DND-41 (cell line): Measurements from ENCODE around the gene ZNF3.

Experiments used
- ATAC-seq: fragments of 200-7000 bp; cut with Tn5 transposase; 3 replicates; pipeline ENCODE4 v1.9.1; 2021; ENCODE audit warnings: low read depth; ENCODE audit not compliant: insufficient read depth
- DNase-seq: peaks from one replicate; pipeline ENCODE4 v3.0.0-alpha.2; 2020
- H2AFZ ChIP-seq: 2 replicates; pipeline ENCODE4 v1.6.0; 2012; ENCODE audit warnings: low read depth, low read length
- H3K27ac ChIP-seq: 2 replicates; pipeline ENCODE4 v1.5.1; 2012; ENCODE audit warnings: low read length, inconsistent platforms
- H3K27me3 ChIP-seq: fragments of 200-600 bp; sonication (generic); 2 replicates; pipeline ENCODE4 v1.6.0; 2012; ENCODE audit warnings: low read length, mild to moderate bottlenecking, inconsistent platforms; ENCODE audit not compliant: insufficient read depth, poor library complexity
- H3K36me3 ChIP-seq: 2 replicates; pipeline ENCODE4 v1.5.1; 2012; ENCODE audit warnings: low read length, inconsistent platforms; ENCODE audit not compliant: insufficient read depth
- H3K4me1 ChIP-seq: 2 replicates; pipeline ENCODE4 v1.5.1; 2012; ENCODE audit warnings: mild to moderate bottlenecking, low read length; ENCODE audit not compliant: insufficient read depth
- H3K4me2 ChIP-seq: 2 replicates; pipeline ENCODE4 v1.6.0; 2012; ENCODE audit warnings: mild to moderate bottlenecking, moderate library complexity, low read length, inconsistent platforms; ENCODE audit not compliant: insufficient read depth
- H3K4me3 ChIP-seq, 2 experiments: fragments of 200-600 bp in 1 of 2; shearing (Covaris generic) in 1 of 2; 2 replicates each; pipeline ENCODE4 v1.5.1; 2012 to 2016; ENCODE audit warnings: inconsistent platforms in 2 of 2, low read length in 2 of 2, mild to moderate bottlenecking in 2 of 2, low read depth in 1 of 2, moderate library complexity in 1 of 2
- H3K79me2 ChIP-seq: 2 replicates; pipeline ENCODE4 v1.6.0; 2012; ENCODE audit warnings: low read length, inconsistent platforms; ENCODE audit not compliant: insufficient read depth
- H3K9ac ChIP-seq: 2 replicates; pipeline ENCODE4 v1.6.0; 2012; ENCODE audit warnings: low read depth, mild to moderate bottlenecking, inconsistent platforms, low read length, moderate library complexity
- H3K9me3 ChIP-seq: 2 replicates; pipeline ENCODE4 v1.5.1; 2012; ENCODE audit warnings: low read length, moderate library complexity, mild to moderate bottlenecking, inconsistent platforms; ENCODE audit not compliant: insufficient read depth, severe bottlenecking
- H4K20me1 ChIP-seq: 2 replicates; pipeline ENCODE4 v1.6.0; 2012; ENCODE audit warnings: low read length; ENCODE audit not compliant: insufficient read depth
- CTCF ChIP-seq: IDR thresholded peaks from 2 replicates; pipeline ENCODE4 v1.5.1; 2012; ENCODE audit warnings: borderline replicate concordance, low read length, moderate library complexity, mild to moderate bottlenecking; ENCODE audit not compliant: poor library complexity, severe bottlenecking; ENCODE audit errors: extremely low read depth
- EZH2 ChIP-seq: IDR thresholded peaks from 3 replicates; pipeline ENCODE4 v1.6.1; 2012; ENCODE audit warnings: borderline replicate concordance, low read depth, mild to moderate bottlenecking, moderate library complexity, low read length, inconsistent platforms; ENCODE audit not compliant: severe bottlenecking

ZNF3 gene

GRCh38 chr7:100066953-100067352 lies 14.6 kb downstream of the ZNF3 start:
- Histone ChIP-seq H3K4me3 (no peak overlapping the region), H3K9me3 (peaks cover 14% of the 10 kb centered on the region), H3K79me2 (no peaks in the 10 kb centered on the region), H3K36me3 (peaks cover 65% of the 10 kb centered on the region), H3K9ac (no peak overlapping the region), H3K27me3 (no peaks in the 10 kb centered on the region), H2AFZ (no peak overlapping the region), H3K4me2 (no peak overlapping the region), H4K20me1 (no peaks in the 10 kb centered on the region), H3K4me1 (no peaks in the 10 kb centered on the region), H3K27ac (no peak overlapping the region)
- ATAC-seq (0 out of 3 replicates have a peak, but pooled peaks have one; percentile 11), DNase-seq (no peak)
- TF ChIP-seq CTCF, result no peak
- no peak for TF ChIP-seq EZH2

DNA sequence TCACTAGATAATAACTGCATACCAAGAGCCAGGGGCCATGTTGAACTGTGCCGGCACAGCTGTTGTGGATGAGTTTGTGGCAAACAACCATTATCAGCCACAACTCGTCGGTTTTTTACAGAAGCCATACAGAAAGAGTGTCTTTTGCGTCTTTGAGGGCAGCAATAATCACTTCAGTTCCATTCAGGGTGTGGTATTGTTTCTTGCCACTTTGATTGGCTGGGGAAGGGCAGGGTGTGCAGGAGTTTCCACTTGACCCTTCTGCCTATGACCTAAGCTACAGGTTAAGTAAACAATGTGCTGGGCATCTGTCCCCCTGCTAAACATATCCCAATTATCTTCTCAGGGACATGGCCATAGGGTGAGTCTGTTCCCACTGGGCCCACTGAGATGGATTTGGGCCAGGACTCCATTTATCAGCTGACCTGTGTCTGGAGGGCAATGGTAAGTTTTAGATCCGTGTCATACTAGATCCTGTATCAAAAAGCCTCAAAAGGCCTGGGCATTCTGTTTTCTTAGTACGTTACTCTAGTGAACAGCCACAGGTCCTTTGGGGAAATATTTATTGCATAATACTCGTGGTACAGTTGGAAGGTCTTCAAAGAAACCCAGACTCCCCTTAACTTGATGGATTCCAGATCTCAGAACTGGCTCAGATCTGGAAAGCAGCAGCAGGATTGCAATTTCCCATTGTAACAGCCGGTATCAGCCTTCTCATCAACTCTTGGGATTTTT lies 15.9 kb downstream of the ZNF3 start:
- no peak for DNase-seq
- no peak for ATAC-seq
- no peak for TF ChIP-seq EZH2
- no peak for TF ChIP-seq CTCF

GRCh38 chr7:100064162-100064561 lies 17.4 kb downstream of the ZNF3 start:
- Histone ChIP-seq H3K79me2 (no peaks in the 10 kb centered on the region), H3K9me3 (no peaks in the 10 kb centered on the region), H3K9ac (no peak overlapping the region), H3K27me3 (no peaks in the 10 kb centered on the region), H3K4me2 (no peak overlapping the region), H3K4me3 (no peak overlapping the region), H3K36me3 (peaks cover 46% of the 10 kb centered on the region), H3K27ac (no peak overlapping the region), H4K20me1 (no peaks in the 10 kb centered on the region), H2AFZ (no peak overlapping the region), H3K4me1 (no peaks in the 10 kb centered on the region)
- TF ChIP-seq CTCF (no peak), EZH2 (no peak)
- ATAC-seq (no peak), DNase-seq (no peak)

More for the DNA sequence above, 15.9 kb downstream of the ZNF3 start:
- H3K9me3 ChIP-seq, result peaks cover 1% of the 10 kb centered on the region
- no peaks in the 10 kb centered on the region for H3K79me2 ChIP-seq
- no peak overlapping the region for H3K4me3 ChIP-seq
- peaks cover 59% of the 10 kb centered on the region for H3K36me3 ChIP-seq
- no peaks in the 10 kb centered on the region for H3K4me1 ChIP-seq
- H4K20me1 ChIP-seq, result no peaks in the 10 kb centered on the region
- no peak overlapping the region for H3K9ac ChIP-seq
- no peak overlapping the region for H2AFZ ChIP-seq
- no peak overlapping the region for H3K4me2 ChIP-seq
- no peak overlapping the region for H3K27ac ChIP-seq
- H3K27me3 ChIP-seq, result no peaks in the 10 kb centered on the region

- no peaks in the 10 kb centered on the region for H3K4me1 ChIP-seq
- DNase-seq, result no peak
- H3K4me3 ChIP-seq, result no peak overlapping the region
- TF ChIP-seq CTCF, result no peak
- no peaks in the 10 kb centered on the region for H4K20me1 ChIP-seq
- no peak for ATAC-seq
- H2AFZ ChIP-seq, result no peak overlapping the region
- no peaks in the 10 kb centered on the region for H3K27me3 ChIP-seq
- no peaks in the 10 kb centered on the region for H3K79me2 ChIP-seq
- peaks cover 52% of the 10 kb centered on the region for H3K36me3 ChIP-seq
- no peak overlapping the region for H3K4me2 ChIP-seq
- H3K27ac ChIP-seq, result no peak overlapping the region
- no peak overlapping the region for H3K9ac ChIP-seq
- H3K9me3 ChIP-seq, result no peaks in the 10 kb centered on the region
These were observed 18.1 kb downstream of the ZNF3 start for GRCh38 chr7:100063376-100063775.
